ENCODE measurements around the gene SGCD.

SGCD gene

DNA sequence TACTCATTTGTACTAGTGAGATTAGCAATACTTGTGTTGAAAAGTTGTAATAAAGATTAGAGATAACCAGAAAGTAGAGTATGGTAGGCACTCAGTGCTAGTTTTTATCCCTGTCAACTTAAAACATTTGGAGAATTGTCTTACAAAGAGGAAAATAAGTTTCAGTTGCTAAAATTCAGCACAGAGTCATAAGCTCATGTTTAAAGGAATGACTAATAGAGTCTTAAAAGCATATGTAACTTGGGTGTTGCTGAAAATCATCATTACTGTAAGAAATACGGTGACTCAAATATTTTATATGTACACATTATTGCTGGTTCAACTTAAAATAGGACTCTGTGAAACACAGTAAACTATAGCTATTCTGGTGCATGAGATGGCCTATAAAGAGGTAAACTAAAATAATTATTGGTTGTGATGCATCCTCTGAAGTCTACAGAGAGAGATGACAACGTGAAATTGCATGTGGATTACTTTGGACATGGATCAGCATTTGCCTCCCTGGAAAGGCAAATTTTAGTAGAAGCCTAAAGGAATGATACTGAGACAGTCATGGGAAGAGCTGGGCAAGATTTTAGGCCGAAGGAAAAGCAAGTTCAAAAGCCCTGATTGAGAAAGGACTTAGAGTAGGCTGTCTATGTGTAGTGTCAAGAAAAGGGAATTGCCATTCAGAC is 34.6 kb downstream of the SGCD start:
- no peak for TF ChIP-seq ZFX (IDR thresholded peaks at IDR 0.05)
- TF ChIP-seq, protein P1, sequence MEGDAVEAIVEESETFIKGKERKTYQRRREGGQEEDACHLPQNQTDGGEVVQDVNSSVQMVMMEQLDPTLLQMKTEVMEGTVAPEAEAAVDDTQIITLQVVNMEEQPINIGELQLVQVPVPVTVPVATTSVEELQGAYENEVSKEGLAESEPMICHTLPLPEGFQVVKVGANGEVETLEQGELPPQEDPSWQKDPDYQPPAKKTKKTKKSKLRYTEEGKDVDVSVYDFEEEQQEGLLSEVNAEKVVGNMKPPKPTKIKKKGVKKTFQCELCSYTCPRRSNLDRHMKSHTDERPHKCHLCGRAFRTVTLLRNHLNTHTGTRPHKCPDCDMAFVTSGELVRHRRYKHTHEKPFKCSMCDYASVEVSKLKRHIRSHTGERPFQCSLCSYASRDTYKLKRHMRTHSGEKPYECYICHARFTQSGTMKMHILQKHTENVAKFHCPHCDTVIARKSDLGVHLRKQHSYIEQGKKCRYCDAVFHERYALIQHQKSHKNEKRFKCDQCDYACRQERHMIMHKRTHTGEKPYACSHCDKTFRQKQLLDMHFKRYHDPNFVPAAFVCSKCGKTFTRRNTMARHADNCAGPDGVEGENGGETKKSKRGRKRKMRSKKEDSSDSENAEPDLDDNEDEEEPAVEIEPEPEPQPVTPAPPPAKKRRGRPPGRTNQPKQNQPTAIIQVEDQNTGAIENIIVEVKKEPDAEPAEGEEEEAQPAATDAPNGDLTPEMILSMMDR (conservative IDR thresholded peaks at IDR 0.05) = no peak
- no peak overlapping the region for H3K27ac ChIP-seq

DNA sequence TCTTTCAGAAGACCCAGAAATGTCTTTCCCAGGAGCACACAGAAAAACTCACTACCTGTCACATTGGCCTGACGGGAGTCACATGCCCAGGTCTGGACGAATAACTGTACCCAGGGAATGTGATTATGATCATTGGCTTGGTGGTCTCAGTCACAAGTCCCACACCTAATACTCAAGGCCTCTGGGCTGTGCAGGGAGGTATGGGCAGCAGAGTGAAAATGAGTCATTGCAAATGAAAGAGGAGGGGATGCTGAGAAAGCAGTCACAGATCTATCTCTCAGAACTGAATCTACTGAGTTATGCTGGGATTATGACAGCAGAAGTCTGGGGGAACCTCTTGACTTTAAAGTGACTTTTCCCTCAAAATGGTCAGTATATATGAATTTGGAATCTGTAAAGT is 36.9 kb downstream of the SGCD start:
- H3K27ac ChIP-seq = no peak overlapping the region
- TF ChIP-seq, protein P1 (conservative IDR thresholded peaks at IDR 0.05) = no peak
- TF ChIP-seq ZFX (IDR thresholded peaks at IDR 0.05) = no peak

DNA sequence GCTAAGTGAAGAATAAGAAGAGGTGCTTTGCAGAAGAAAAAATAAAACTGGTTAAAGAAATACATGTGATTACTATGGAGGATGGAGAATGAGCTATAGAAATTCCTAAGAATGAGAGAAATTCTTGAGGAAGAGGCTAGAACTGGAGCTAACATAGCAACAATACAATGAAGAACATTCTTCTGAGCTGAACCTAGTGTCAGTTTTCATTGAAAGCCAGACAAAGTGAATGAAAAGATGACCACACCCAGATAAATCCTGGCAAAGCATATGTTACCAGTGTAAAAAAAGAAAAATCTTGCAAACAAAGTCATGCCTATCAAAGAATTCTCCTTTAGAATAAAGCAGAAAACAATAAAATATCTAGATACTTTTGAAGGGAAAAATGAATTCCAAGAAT is 39.6 kb downstream of the SGCD start:
- TF ChIP-seq ZFX (IDR thresholded peaks at IDR 0.05) = no peak
- TF ChIP-seq, protein P1 (conservative IDR thresholded peaks at IDR 0.05) = no peak
- no peak overlapping the region for H3K27ac ChIP-seq

DNA sequence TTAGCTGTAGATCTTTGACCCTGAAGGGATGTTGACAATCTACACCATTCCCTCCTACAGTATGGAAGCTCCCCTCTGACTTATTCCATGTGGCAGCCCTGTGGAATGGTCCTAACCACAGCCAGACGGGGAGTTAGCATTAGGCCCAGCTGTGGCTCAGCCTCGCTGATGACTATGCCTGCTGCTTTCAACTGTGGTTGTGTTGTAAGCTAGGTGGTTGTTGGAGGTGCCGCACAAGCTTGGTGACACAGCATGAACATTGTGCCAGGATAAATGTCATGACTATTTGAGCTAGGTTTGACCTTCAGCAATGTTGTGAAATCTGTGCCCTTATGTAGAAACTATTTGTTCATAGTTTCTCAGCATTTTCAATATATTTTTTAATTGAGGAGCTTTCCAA is 40.6 kb downstream of the SGCD start:
- no peak overlapping the region for H3K27ac ChIP-seq
- no peak for TF ChIP-seq ZFX (IDR thresholded peaks at IDR 0.05)
- TF ChIP-seq, protein P1 (conservative IDR thresholded peaks at IDR 0.05) = no peak

DNA sequence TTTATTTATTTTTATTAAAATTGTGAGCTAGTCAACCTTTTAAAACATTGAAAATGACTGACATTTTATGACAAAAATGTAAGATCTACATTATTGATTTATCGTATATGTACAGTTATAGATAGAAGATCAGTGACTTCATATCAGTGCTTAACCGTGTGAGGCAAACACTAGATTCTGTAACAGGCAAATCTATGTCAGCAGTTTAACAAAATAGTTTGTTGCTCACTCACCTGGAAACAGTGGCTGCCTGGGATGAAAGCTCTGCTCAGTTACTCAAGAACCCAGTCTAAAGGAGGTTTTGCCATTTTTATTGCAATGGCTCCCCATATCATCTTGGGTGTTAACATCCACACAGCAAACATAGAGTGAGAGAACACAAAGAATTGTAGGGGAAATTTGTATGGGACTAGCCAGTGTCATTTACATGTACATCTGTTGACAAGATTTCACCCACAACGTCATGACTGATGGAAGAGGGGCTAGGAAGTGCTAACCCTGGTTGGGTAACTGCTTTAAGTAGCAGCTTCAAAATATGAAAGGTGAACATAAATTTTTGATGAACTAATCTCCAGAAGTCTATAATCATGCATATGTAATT is 49.0 kb downstream of the SGCD start:
- TF ChIP-seq, protein P1 (conservative IDR thresholded peaks at IDR 0.05) = no peak
- no peak for TF ChIP-seq ZFX (IDR thresholded peaks at IDR 0.05)
- H3K27ac ChIP-seq = no peak overlapping the region

DNA sequence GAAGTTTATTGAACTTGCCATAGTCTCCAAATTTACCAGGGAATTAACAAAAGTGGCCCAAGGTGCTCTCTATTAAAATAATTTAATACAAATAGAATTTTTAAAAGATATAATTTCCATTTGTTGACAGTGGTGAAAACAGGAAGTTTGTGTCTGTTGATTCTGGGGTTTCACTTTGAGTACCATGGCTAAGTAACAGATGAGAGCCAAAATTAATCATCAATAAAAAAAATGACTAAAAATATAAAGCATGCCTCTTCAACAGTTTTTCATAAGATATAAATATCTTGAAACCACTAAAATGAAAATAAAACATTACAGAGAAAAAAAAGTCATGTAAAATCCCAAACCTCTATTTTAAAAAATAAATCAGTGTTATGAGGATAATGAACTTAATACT is 49.8 kb downstream of the SGCD start:
- TF ChIP-seq, protein P1 (conservative IDR thresholded peaks at IDR 0.05) = no peak
- no peak for TF ChIP-seq ZFX (IDR thresholded peaks at IDR 0.05)
- H3K27ac ChIP-seq = no peak overlapping the region

DNA sequence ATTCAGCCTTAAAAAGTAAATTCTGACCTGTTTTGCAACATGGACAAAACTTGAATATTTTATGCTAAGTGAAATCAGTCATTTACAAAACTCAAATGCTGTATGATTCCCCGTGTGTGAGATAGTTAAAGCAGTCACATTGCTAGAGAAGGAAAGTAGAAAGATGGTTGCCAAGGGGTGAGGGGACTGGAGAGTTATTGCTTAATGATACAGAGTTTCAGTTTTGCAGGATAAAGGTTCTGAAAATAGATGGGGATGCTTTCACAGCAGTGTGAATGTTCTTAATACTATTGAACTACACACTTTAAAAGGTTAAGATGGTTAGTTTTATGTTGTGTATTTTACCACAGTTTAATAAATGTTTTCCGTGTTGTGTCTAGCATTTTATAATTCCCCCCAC is 51.2 kb downstream of the SGCD start:
- H3K27ac ChIP-seq = no peak overlapping the region
- no peak for TF ChIP-seq ZFX (IDR thresholded peaks at IDR 0.05)
- TF ChIP-seq, protein P1 (conservative IDR thresholded peaks at IDR 0.05) = no peak

All from C4-2B (cell line).